A549 (cell line): ENCODE data around the gene FGF19. TPM values are rescaled to one million over a fixed set of nuclear protein-coding genes. Genes with fewer than 3 reads are reported as not detected.

Experiments
- ATAC-seq, 2 experiments: fragments of 200-7000 bp in 1 of 2; fragments of >200 bp in 1 of 2; cut with Nextera tagmentation in 1 of 2; cut with Tn5 transposase in 1 of 2; 3 replicates each; pipeline versions ENCODE4 v1.8.0 to v1.9.1; 2018 to 2020; ENCODE audit warnings: mild to moderate bottlenecking in 1 of 2, moderate library complexity in 1 of 2
- CTCF ChIA-PET: fragments of 300-600 bp; sonication (Branson Sonifier 250); formaldehyde crosslinking; extraction: SDS; loops from one replicate; lab custom pipeline; 2021; ENCODE audit warnings: antibody characterized with exemption, inconsistent platforms; lab: Yijun Ruan, JAX
- POLR2A ChIA-PET: fragments of 350-600 bp; formaldehyde crosslinking; extraction: SDS; loops from one replicate; lab custom pipeline; 2021; ENCODE audit warnings: antibody characterized with exemption, inconsistent platforms; lab: Yijun Ruan, JAX
- DNase-seq, 2 experiments: peaks; one replicate each; pipeline versions ENCODE4 v3.0.0 to v3.0.0-alpha.2; 2011 to 2016; ENCODE audit warnings: low read depth in 1 of 2, low spot score in 1 of 2
- FAIRE-seq: peaks from 2 replicates; lab custom pipeline; 2011; peaks lifted over from hg19 to GRCh38; lab: Jason Lieb, UNC
- H3K27ac ChIP-seq, 2 experiments: fragments of >200 bp; sonication (Bioruptor Twin); formaldehyde crosslinking; 3 replicates each; pipeline ENCODE4 v1.5.1; 2016 to 2017
- H3K4me1 ChIP-seq: fragments of >200 bp; sonication (Bioruptor Twin); formaldehyde crosslinking; 3 replicates; pipeline ENCODE4 v1.6.1; 2016
- H3K4me2 ChIP-seq: fragments of >200 bp; sonication (Bioruptor Twin); formaldehyde crosslinking; 3 replicates; pipeline ENCODE4 v1.6.1; 2016
- H3K4me3 ChIP-seq: fragments of >200 bp; sonication (Bioruptor Twin); formaldehyde crosslinking; 3 replicates; pipeline ENCODE4 v1.5.1; 2016
- H3K9me3 ChIP-seq: fragments of >200 bp; sonication (Bioruptor Twin); formaldehyde crosslinking; 3 replicates; pipeline ENCODE4 v1.6.1; 2016
- CBX2 ChIP-seq: fragments of 200-600 bp; sonication (generic); IDR thresholded peaks from 2 replicates; pipeline ENCODE4 v1.6.1; 2016; ENCODE audit warnings: low read depth, mild to moderate bottlenecking, borderline replicate concordance
- CHD2 ChIP-seq: fragments of 150-350 bp; IDR thresholded peaks from 2 replicates; pipeline ENCODE4 v1.6.1; 2014; ENCODE audit warnings: low read length; ENCODE audit not compliant: partially characterized antibody
- CHD4 ChIP-seq: fragments of 200-600 bp; sonication (generic); IDR thresholded peaks from 2 replicates; pipeline ENCODE4 v1.6.1; 2016; ENCODE audit warnings: antibody characterized with exemption, mild to moderate bottlenecking, borderline replicate concordance
- FOSB ChIP-seq: fragments of 250-450 bp; sonication (Bioruptor Pico); IDR thresholded peaks from 2 replicates; pipeline ENCODE4 v1.5.0; 2020; ENCODE audit warnings: mild to moderate bottlenecking, moderate library complexity
- FOSL2 ChIP-seq, 2 experiments: fragments of 450-650 bp in 1 of 2; fragments of >200 bp in 1 of 2; sonication (Bioruptor Twin) in 1 of 2; formaldehyde crosslinking; IDR thresholded peaks; 2 replicates each; pipeline versions ENCODE4 v1.5.0 to v1.6.1; 2016 to 2020; ENCODE audit warnings: mild to moderate bottlenecking in 1 of 2, moderate library complexity in 1 of 2
- JUN ChIP-seq, 2 experiments: fragments of >200 bp; sonication (Bioruptor Twin); formaldehyde crosslinking; IDR thresholded peaks; 2 replicates in 1 of 2; 3 replicates in 1 of 2; pipeline ENCODE4 v1.6.1; 2016 to 2017
- MAX ChIP-seq: IDR thresholded peaks from 2 replicates; pipeline ENCODE4 v1.6.1; 2012
- NPAS2 ChIP-seq: fragments of 250-450 bp; sonication (Bioruptor Pico); IDR thresholded peaks from 2 replicates; pipeline ENCODE4 v1.8.0; 2022; ENCODE audit warnings: mild to moderate bottlenecking, moderate library complexity, borderline replicate concordance
- NR3C1 ChIP-seq: fragments of >200 bp; sonication (Bioruptor Twin); formaldehyde crosslinking; IDR thresholded peaks from 3 replicates; pipeline ENCODE4 v1.6.1; 2017
- PHF8 ChIP-seq: fragments of 200-600 bp; sonication (generic); IDR thresholded peaks from 2 replicates; pipeline ENCODE4 v1.6.1; 2016; ENCODE audit warnings: low read depth, mild to moderate bottlenecking, antibody characterized with exemption, moderate library complexity, borderline replicate concordance
- POLR2A ChIP-seq: IDR thresholded peaks from 2 replicates; pipeline ENCODE4 v1.6.1; 2012; ENCODE audit warnings: mild to moderate bottlenecking, low read length
- POLR2AphosphoS2 ChIP-seq: conservative IDR thresholded peaks from 2 replicates; pipeline ENCODE4 v1.6.1; 2012; ENCODE audit warnings: low read length, improper control_type of control experiment, inconsistent platforms
- RAD21 ChIP-seq, 2 experiments: fragments of >200 bp in 1 of 2; sonication (Bioruptor Twin) in 1 of 2; formaldehyde crosslinking in 1 of 2; IDR thresholded peaks in 1 of 2; conservative IDR thresholded peaks in 1 of 2; 2 replicates in 1 of 2; 3 replicates in 1 of 2; pipeline ENCODE4 v1.6.1; 2012 to 2018; ENCODE audit warnings: inconsistent platforms in 1 of 2
- REST ChIP-seq: fragments of 200-600 bp; sonication (generic); IDR thresholded peaks from 2 replicates; pipeline ENCODE4 v1.6.1; 2016; ENCODE audit warnings: antibody characterized with exemption, mild to moderate bottlenecking, moderate library complexity
- TP53 ChIP-seq: fragments of 250-450 bp; sonication (Bioruptor Pico); IDR thresholded peaks from 2 replicates; pipeline ENCODE4 v1.5.0; 2021; ENCODE audit warnings: mild to moderate bottlenecking, moderate library complexity
- ZSCAN20 ChIP-seq: fragments of 250-450 bp; sonication (Bioruptor Pico); IDR thresholded peaks from 2 replicates; pipeline ENCODE4 v1.8.0; 2022; ENCODE audit warnings: mild to moderate bottlenecking, moderate library complexity
- WGBS: methylation state at CpG from one replicate; pipeline ENCODE4 v1.1.6; 2017; ENCODE audit errors: missing lambda C conversion rate; 5-methylcytosine and 5-hydroxymethylcytosine counted together
- polyA plus RNA-seq, 4 experiments: library from polyadenylated mRNA; depleted of rRNA in 3 of 4; stranded (reverse); fragments of >200 nt; fragmentation: RNase III in 1 of 4; extraction: RNeasy Plus Mini Kit Qiagen cat#74134 plus additional on column Dnase treatment in 1 of 4; gene quantifications; 2 replicates in 3 of 4; 3 replicates in 1 of 4; pipeline ENCODE4 v1.2.3, GENCODE V29; 2011 to 2017
- TF ChIP-seq, protein P1 (sequence below): fragments of 250-450 bp; sonication (Bioruptor Pico); IDR thresholded peaks from 2 replicates; pipeline ENCODE4 v1.5.0; 2021; ENCODE audit warnings: mild to moderate bottlenecking, moderate library complexity, borderline replicate concordance

The FGF19 gene
- polyA plus RNA-seq, 2 of the 4 experiments (the other 2 are of a cell fraction): 0.05 to 0.31 TPM

- ATAC-seq: peak in 1 of 2 experiments; percentile 21; a peak in 2 of 6 replicates
- H3K9me3 ChIP-seq: no peaks in the 10 kb centered on the region
- no peak for FAIRE-seq
- no peaks in the 10 kb centered on the region for H3K4me1 ChIP-seq
- POLR2A ChIA-PET: no interaction called here
- H3K27ac ChIP-seq: no peak overlapping the region
- no peak overlapping the region for H3K4me2 ChIP-seq
- TF ChIP-seq POLR2A: no peak
- DNase-seq: no peak
- H3K4me3 ChIP-seq: no peak overlapping the region
- WGBS: 57% methylated on average over 11 of the region's 11 CpGs
- CTCF ChIA-PET: interaction anchor here (1.0 to 1.5 kb wide), 4 partner anchors 8 to 132 kb away, joined by 3 read pairs; no protein-coding TSS in a partner anchor
Observed at GRCh38 chr11:69750875-69751597, 47.2 kb upstream of the FGF19 start.

GRCh38 chr11:69750108-69750850 lies 46.5 kb upstream of the FGF19 start:
- no peak for FAIRE-seq

More at GRCh38 chr11:69750108-69750850, 46.5 kb upstream of the FGF19 start:
- POLR2A ChIA-PET: no interaction called here
- Histone ChIP-seq H3K4me2 (no peak overlapping the region), H3K4me1 (no peaks in the 10 kb centered on the region), H3K4me3 (no peak overlapping the region), H3K9me3 (no peaks in the 10 kb centered on the region), H3K27ac (no peak overlapping the region)
- CTCF ChIA-PET: interaction anchor here (1.3 to 1.4 kb wide), 2 partner anchors 8 to 10 kb away, joined by 3 read pairs; no protein-coding TSS in a partner anchor
- no peak for DNase-seq
- TF ChIP-seq RAD21 (conservative IDR thresholded peaks at IDR 0.05 in 1 of 2, IDR thresholded peaks at IDR 0.05 in 1 of 2) (no peak), ZSCAN20 (CRISPR knock-in tag) (no peak), POLR2A (no peak), CHD2 (no peak), REST (no peak), POLR2AphosphoS2 (no peak), TP53 (no peak), FOSB (no peak), JUN (IDR thresholded peaks at IDR 0.05) (no peak), CBX2 (no peak), NR3C1 (no peak), PHF8 (no peak), MAX (no peak), NPAS2 (CRISPR knock-in tag) (no peak), FOSL2 (IDR thresholded peaks at IDR 0.05) (no peak), FOSL2 (CRISPR knock-in tag; IDR thresholded peaks at IDR 0.05) (no peak), CHD4 (no peak)
- TF ChIP-seq, protein P1, sequence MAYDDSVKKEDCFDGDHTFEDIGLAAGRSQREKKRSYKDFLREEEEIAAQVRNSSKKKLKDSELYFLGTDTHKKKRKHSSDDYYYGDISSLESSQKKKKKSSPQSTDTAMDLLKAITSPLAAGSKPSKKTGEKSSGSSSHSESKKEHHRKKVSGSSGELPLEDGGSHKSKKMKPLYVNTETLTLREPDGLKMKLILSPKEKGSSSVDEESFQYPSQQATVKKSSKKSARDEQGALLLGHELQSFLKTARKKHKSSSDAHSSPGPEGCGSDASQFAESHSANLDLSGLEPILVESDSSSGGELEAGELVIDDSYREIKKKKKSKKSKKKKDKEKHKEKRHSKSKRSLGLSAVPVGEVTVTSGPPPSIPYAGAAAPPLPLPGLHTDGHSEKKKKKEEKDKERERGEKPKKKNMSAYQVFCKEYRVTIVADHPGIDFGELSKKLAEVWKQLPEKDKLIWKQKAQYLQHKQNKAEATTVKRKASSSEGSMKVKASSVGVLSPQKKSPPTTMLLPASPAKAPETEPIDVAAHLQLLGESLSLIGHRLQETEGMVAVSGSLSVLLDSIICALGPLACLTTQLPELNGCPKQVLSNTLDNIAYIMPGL: no peak
- 51% methylated on average over 11 of the region's 11 CpGs for WGBS
- ATAC-seq: no peak
